Measurements from ENCODE around the gene NSUN7.
A peak's percentile ranks its signal among the peaks of the same experiment; 100 is the strongest.

The NSUN7 gene

DNA sequence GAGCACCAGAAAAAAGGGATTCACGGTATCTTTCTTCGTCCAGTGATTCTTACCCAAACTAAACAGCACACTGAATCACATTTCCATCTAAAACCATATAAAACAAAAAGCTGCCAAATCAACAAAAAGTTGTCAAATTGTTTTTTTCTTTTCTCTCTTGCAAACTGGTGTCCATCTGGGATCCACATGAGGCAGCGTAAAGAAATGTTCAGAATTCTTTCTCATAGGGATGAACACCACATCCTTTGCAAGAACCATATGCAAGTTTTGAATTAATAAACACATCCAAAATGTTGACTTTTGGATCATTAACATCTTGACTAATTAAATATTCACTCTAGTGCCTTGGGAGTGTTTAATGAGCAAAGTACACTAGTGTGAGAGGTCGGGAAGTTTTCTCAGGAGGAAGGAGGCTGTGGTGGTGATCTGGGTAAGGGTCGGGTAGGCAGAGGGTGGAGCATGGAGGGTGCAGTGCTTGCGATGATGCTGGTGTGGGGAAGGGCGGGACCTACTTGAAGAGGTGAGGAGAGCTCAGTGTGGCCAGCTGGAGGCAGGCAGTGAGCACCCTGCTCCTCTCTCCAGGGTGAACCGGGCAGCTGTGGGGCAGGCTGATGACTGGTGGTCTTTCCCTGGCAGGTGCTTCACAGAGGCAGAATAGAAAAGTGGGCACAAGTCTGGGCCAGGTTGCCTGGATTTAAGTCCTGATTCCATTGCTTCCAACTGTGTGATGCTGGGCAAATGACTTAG lies 72.8 kb downstream of the NSUN7 start:
- no peak for DNase-seq

DNA sequence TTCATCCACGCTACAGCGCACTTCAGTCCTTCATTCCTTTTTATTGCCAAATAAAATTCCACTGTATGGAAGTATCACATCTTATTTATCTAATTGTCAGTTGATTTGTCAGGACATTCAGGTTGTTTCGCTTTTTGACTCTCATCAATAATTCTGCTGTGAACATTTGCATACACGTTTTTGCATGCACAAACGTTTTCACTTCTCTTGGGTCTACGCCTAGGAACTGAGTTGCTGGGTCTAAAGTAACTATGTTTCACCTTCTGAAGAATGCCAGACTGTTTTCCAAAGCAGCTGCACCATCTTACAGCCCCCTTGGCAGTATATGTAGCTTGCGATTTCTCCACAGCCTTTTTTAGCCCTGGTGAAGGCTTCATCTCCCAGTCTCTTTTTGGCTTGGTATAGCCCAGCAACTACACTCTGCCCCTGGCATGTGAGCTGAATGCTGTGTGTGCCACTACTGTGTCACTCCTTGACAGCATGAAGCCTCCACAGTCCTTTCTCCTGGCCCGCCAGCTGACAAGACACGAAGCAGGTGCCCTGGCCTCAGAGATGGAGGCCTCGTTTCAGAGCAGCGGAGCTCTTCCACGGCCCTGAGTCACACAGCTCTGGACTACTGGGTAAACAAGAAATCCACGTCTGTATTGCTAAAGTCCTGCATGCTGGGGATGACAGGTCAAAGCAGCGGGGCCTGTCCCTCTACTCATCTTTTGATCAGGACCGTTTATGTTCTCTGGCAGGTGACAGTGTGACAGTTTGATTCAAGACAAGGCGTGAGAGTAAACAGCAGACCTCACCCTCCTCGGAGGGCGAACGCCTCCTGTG lies 75.5 kb downstream of the NSUN7 start:
- DNase-seq, result no peak

DNA sequence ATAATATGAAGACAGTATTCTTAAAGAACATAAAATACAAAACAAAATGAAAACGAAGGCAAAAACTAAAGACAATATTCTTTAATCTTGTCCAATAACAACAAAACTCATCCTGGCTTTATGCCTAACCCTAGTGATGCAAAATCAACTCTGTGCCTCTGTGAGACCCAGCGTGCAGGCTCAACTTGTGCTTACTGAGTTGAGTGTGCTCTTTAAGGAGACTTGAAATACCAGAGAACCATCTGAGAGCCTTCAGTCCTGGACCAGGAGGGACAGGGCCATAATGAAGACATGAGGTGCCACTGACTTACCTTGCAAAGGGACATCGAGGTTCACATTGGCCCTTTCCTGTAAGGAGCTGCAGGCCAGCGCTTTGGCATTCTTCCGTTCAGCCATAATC lies 77.1 kb downstream of the NSUN7 start:
- no peak for DNase-seq

DNA sequence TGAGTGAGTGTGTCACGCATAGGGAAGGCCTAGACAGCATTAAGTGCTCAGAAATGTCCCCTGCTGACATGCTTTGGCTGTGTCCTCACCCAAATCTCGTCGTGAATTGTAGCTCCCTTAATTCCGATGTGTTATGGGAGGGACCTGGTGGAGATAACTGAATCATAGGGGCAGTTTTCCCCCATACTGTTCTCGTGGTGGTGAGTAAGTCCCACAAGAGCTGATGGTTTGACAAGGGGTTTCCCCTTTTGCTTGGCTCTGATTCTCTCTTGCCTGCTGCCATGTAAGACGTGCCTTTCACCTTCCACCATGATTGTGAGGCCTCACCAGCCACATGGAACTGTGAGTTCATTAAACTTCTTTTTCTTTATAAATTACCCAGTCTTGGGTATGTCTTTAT lies 78.0 kb downstream of the NSUN7 start:
- no peak for DNase-seq

GRCh38 chr4:40828661-40829060 lies 78.9 kb downstream of the NSUN7 start:
- DNase-seq, result no peak

DNA sequence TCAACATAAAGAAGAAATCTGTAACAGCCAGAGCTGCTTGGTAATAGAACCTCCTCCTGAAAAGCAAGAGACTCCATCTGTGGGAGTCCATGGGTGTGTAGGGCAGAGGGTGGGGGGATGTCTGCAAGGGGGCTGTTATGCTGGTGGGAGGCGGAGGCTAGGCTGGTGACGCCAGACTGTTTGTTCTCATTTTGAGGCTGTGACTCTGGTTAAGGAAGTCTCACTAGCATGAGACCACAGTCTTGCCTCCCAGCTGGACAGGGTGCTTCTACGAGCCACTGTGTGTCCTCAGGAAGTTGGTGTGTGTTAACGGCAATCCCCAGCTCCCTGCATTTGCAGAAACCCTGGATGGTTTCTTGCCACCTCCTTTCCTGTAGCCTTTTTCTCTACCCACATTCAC lies 79.8 kb downstream of the NSUN7 start:
- no peak for DNase-seq

GRCh38 chr4:40831146-40831907 lies 81.6 kb downstream of the NSUN7 start:
- peak; percentile 48 to 65 for DNase-seq

- no peak for DNase-seq
Measured at GRCh38 chr4:40832175-40832574, 82.4 kb downstream of the NSUN7 start.

- no peak for DNase-seq
Measured at GRCh38 chr4:40833212-40833611, 83.5 kb downstream of the NSUN7 start.

GRCh38 chr4:40837094-40837870 lies 87.5 kb downstream of the NSUN7 start:
- DNase-seq, result peak in 1 of 2 donors; percentile 17

DNA sequence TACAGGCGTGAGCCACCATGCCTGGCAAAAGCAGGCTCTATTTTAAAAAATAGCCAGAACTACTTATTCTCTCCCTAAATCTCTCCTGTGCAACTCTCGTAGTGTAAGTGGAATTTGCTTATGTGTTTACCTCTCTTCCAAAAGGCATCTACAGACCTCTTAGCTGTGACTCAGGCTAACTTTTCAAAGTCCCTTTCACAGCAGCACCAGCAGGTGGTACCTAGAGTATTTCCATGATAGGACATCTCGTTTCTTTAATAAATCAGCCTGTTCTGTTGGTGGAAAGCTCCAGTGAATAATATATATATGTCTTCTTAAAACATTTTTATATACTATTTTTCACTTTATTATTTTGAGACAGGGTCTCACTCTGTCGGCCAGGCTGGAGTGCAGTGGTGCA lies 89.0 kb downstream of the NSUN7 start:
- DNase-seq, result no peak

GRCh38 chr4:40840255-40840984 lies 90.7 kb downstream of the NSUN7 start:
- no peak for DNase-seq

DNA sequence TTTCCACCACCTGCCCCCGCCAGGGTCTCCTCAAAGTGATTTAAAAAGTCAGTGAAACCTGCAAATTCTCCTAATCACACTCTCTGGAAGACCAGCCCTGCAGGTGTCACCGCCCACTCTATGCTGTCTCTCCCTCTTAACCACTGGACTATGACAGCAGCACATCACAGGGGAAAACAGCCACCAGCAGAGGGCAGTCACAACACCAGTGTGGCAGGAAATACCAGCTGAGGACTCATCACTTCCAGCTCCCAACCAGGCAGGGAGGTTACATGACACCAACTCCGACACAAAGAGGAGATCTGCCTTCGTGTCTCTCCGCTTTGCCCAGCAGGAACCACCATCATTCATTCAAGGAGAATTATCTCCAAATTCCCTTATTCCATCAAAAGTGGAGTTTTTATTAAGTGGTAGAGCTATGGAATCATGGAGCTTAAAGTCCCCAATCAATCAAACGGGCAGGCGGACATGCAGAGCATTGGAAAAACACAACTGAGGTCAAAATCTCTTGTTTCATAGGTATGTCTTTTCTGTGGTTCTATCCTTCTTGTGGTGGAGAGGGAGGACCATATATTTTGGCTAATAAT lies 91.3 kb downstream of the NSUN7 start:
- peak; percentile 44 to 69 for DNase-seq

DNA sequence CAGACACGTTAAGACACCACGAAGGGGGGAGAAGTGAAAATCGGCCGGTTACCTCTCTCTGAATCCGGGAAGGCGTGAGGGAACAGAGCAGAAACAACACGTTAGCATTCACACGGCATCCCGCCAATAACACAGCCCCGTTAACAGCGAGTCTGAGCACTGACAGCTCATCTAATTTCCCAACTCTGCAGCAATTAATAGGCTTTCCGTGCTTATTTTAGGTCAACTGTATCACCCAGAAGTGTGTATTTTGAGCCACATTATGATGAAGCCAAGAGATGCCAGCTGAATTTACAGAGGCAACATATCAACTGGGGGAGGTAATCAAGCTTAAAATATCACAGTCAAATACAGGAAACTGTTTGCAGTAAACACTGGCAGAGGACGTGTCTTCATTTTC lies 92.6 kb downstream of the NSUN7 start:
- peak in 1 of 2 donors; percentile 23 for DNase-seq

DNA sequence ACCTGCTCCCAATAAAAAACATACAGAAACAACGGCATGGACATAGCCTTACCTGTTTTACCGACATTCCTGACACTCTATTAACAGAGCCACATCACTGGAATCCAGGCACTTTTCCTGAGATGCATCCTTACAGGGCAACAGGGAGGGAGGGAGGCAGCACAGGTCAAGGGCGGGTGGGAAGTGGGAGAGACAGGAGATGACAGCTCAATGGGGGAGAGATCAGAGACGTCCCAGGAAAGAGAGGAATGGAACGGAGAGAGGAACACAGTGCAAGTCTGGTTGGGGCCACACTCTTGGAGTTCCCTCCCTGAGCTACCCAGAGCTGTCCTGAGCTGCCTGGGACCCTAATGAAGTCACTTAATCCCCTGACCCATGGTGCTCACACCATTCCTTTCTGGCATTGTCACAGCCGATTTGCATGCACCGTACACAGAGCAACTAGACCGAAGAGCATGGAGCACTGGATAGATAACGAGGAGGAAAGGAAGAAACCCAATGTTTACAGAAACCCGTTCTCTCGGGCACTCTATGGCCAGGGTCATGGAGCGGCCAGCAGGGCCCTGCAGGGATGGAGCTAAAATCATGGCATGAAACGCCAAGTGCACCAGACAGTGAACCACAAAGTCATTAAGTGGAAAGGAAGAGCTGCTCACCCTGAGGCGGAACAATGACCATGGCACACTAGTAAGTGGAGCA lies 93.1 kb downstream of the NSUN7 start:
- no peak for DNase-seq

GRCh38 chr4:40843696-40844095 lies 93.9 kb downstream of the NSUN7 start:
- no peak for DNase-seq

DNA sequence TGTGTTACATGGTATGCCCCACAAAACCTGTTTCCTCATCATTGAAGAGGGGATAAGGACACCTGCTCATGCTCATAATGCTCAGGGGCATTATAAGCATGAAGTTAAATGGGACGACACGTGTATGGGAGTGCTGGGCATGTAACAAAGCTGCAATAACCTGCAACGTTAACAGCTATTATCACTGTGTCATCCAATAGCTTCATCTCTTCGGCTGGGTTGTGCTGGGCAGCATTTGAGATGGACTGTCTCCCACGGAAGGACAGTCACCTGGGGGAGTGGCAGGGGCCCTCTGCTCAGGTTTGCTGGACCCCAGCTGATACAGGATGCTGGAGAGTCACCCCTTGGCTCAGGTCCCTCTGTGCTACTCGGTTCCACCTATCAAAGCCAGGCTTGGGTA lies 94.5 kb downstream of the NSUN7 start:
- DNase-seq, result no peak

DNA sequence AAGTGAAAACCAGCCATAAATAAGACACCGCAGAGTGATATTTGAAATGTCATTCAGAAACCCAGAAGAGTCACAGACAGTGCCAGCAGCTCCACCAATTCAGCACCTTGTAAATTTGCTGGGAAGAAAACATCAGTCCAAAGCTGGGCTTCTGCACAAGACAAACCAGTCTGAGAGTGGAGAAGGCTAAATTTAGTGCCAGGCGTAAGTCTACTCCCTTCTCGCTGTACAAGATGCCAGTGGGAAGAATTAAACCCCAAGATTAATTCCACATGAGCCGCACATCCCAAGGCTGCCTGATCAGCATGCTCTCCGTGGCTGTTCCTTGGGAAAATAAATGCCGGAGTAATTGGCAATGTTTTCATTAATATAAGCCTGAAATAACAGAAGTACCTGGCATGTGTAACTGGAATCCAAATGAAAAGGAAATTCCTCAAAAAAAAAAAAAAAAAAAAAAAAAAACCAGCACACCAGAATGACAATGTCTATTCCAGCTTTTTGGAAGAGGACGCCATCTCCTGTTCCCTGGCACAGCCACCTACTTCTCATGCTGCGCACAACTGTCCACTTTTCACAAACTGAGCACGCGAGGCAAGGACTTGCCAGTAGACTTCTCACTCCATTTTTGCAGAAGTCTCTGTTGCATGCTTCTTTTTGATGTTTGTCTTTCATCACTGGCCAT lies 95.5 kb downstream of the NSUN7 start:
- DNase-seq, result peak; percentile 21 to 67

- peak in 1 of 2 donors; percentile 89 for DNase-seq
Measured at GRCh38 chr4:40846532-40846931, 96.8 kb downstream of the NSUN7 start.

- no peak for DNase-seq
Measured at GRCh38 chr4:40848251-40848650, 98.5 kb downstream of the NSUN7 start.

Data from hippocampal formation (tissue), 2 donors.